Left ventricle myocardium inferior (tissue), 1 donor: ENCODE measurements around the gene CSH1. TPM values are rescaled to one million over a fixed set of nuclear protein-coding genes. Genes with fewer than 3 reads are reported as not detected.
"Not testable (repeated sequence)": the region's sequence is repeated elsewhere in the genome, so short reads cannot be mapped to it uniquely, and the experiment has no call there.

Experiments used
- DNase-seq: peaks from one replicate; pipeline ENCODE4 v3.0.0-alpha.2; 2020
- H3K27ac ChIP-seq: fragments of 200-600 bp; replicated peaks from 2 replicates; pipeline ENCODE4 v1.8.0; 2021
- H3K27me3 ChIP-seq: fragments of 200-600 bp; 2 replicates; pipeline ENCODE4 v1.8.0; 2021; ENCODE audit warnings: low read depth
- H3K36me3 ChIP-seq: fragments of 200-600 bp; 2 replicates; pipeline ENCODE4 v1.8.0; 2021
- H3K4me1 ChIP-seq: fragments of 200-600 bp; 2 replicates; pipeline ENCODE4 v1.8.0; 2021
- H3K4me3 ChIP-seq: fragments of 200-600 bp; 2 replicates; pipeline ENCODE4 v1.8.0; 2021; ENCODE audit warnings: mild to moderate bottlenecking, moderate library complexity
- H3K9me3 ChIP-seq: fragments of 200-600 bp; replicated peaks from 2 replicates; pipeline ENCODE4 v1.8.0; 2021
- intact Hi-C: fragments of 100-400 bp; cut with micrococcal nuclease; formaldehyde crosslinking; loops from one replicate; pipeline ENCODE4 v1.11.0; 2022
- total RNA-seq: library from RNA; stranded (reverse); fragmentation: NEBNext Ultra II Directional; extraction: Animal tissue kit (Norgen Biotek cat#: 25700); gene quantifications from one replicate; pipeline ENCODE4 v1.2.1, GENCODE V29; 2021
- TF ChIP-seq, protein P1 (sequence below): fragments of 200-600 bp; IDR thresholded peaks from 2 replicates; pipeline ENCODE4 v1.8.0; 2021; ENCODE audit warnings: antibody characterized with exemption, mild to moderate bottlenecking, borderline replicate concordance
- donor health status: DM: no; HTN: yes; CAD: no; lungs with severe emphysema.

The CSH1 gene
- total RNA-seq, 1 donor from 2014 or later = not detected

DNA sequence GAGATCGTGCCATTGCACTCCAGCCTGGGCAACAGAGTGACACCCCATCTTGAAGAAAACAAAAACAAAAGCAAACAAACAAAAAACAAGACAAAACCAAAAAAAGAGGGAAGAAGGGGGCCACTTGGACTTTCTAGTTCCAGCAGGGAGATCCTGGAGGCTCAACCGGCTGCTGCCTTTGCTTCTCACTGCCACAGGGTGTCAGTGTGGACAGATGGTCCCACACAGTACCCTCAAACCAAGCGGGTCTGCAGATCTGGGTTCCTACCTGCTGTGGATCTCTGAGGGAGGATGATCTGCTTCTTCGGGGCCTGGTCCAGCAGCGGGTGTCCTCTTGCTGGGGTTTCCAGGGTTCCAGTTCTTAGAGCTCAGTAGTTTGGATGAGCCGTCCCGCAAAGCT, 29.7 kb downstream of the CSH1 start:
- DNase-seq, H3K36me3 ChIP-seq, H3K4me3 ChIP-seq, H3K9me3 ChIP-seq, H3K4me1 ChIP-seq, H3K27ac ChIP-seq, intact Hi-C loops, H3K27me3 ChIP-seq: not testable (repeated sequence)

DNA sequence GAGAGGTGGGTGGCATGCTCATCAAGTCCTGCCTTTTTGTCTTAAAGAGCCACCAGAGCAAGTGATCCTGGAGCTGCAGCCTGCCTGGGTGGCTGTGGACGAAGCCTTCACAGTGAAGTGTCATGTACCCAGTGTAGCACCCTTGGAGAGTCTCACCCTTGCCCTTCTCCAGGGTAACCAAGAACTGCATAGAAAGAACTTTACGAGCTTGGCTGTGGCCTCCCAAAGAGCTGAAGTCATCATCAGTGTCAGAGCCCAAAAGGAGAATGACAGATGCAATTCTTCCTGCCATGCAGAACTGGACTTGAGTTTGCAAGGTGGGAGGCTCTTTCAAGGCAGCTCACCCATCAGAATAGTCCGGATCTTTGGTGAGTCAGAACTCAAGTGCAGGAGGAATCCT, 37.1 kb downstream of the CSH1 start:
- Histone ChIP-seq H3K9me3 (no peaks in the 10 kb centered on the region), H3K27me3 (no peaks in the 10 kb centered on the region), H3K27ac (no peak overlapping the region), H3K4me1 (no peaks in the 10 kb centered on the region), H3K4me3 (no peak overlapping the region), H3K36me3 (no peaks in the 10 kb centered on the region)
- DNase-seq = no peak
- intact Hi-C loops = no loop called here
- TF ChIP-seq, protein P1, sequence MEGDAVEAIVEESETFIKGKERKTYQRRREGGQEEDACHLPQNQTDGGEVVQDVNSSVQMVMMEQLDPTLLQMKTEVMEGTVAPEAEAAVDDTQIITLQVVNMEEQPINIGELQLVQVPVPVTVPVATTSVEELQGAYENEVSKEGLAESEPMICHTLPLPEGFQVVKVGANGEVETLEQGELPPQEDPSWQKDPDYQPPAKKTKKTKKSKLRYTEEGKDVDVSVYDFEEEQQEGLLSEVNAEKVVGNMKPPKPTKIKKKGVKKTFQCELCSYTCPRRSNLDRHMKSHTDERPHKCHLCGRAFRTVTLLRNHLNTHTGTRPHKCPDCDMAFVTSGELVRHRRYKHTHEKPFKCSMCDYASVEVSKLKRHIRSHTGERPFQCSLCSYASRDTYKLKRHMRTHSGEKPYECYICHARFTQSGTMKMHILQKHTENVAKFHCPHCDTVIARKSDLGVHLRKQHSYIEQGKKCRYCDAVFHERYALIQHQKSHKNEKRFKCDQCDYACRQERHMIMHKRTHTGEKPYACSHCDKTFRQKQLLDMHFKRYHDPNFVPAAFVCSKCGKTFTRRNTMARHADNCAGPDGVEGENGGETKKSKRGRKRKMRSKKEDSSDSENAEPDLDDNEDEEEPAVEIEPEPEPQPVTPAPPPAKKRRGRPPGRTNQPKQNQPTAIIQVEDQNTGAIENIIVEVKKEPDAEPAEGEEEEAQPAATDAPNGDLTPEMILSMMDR = no peak

DNA sequence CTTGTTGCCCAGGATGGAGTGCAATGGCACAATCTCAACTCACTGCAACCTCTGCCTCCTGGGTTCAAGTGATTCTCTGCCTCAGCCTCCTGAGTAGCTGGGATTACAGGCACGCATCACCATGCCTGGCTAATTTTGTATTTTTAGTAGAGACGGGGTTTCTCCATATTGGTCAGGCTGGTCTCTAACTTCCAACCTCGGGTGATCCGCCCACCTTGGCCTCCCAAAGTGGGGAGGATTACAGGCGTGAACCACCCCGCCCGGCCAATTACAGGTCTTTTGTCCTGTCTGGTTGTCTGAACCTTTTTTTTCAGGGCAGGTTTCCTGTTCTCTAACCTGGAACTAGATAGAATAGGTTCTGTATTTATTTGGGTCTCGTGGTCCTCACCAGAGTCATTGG, 39.9 kb downstream of the CSH1 start:
- H3K4me1 ChIP-seq, H3K27ac ChIP-seq, intact Hi-C loops: not testable (repeated sequence)

DNA sequence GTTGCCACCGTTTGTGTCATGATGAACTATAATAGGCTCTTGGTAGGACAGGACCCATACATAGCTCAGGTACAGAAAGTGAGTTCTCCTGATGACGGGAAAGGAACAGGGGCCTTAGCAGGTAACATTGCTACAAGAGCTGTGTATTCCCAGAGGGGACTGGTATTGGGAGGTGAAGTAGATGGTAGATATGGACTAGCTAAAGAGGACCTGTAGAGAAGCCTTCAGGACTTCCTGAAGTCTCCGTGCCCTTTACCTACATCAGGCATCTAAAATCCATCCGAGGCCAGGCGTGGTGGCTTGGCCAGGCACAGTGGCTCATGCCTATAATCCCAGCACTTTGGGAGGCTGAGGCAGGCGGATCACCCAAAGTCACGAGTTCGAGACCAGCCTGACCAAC, 41.2 kb downstream of the CSH1 start:
- intact Hi-C loops = no loop called here
- no peaks in the 10 kb centered on the region for H3K9me3 ChIP-seq
- no peak overlapping the region for H3K27ac ChIP-seq
- no peaks in the 10 kb centered on the region for H3K36me3 ChIP-seq
- no peak overlapping the region for H3K4me3 ChIP-seq
- no peak for DNase-seq
- TF ChIP-seq, protein P1 = no peak
- no peaks in the 10 kb centered on the region for H3K27me3 ChIP-seq
- no peaks in the 10 kb centered on the region for H3K4me1 ChIP-seq

More for the DNA sequence above, 39.9 kb downstream of the CSH1 start:
- not testable (repeated sequence) for H3K9me3 ChIP-seq, H3K36me3 ChIP-seq, DNase-seq, H3K27me3 ChIP-seq, H3K4me3 ChIP-seq

DNA sequence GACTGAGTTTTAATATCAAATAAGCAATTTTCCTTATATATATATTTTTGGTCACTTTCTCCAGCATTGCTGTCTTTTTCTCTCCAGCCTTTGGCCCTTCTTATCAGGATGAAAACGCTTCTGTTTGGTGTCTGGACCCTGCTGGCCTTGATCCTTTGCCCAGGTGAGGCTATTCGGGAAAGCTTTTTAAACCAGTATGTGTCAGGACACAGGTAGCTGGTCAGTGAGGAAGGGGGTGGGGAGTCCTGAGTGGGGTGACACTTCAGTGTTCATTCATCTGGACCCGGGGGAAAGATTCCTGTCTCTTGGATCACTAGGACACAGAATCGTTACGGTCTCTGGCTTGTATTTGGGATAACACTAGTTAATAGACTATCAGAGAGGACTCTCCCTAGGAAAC, 41.7 kb downstream of the CSH1 start:
- TF ChIP-seq, protein P1 = no peak
- Histone ChIP-seq H3K4me1 (no peaks in the 10 kb centered on the region), H3K27me3 (no peaks in the 10 kb centered on the region), H3K9me3 (no peaks in the 10 kb centered on the region), H3K36me3 (no peaks in the 10 kb centered on the region), H3K27ac (no peak overlapping the region), H3K4me3 (no peak overlapping the region)
- no peak for DNase-seq
- intact Hi-C loops = no loop called here

DNA sequence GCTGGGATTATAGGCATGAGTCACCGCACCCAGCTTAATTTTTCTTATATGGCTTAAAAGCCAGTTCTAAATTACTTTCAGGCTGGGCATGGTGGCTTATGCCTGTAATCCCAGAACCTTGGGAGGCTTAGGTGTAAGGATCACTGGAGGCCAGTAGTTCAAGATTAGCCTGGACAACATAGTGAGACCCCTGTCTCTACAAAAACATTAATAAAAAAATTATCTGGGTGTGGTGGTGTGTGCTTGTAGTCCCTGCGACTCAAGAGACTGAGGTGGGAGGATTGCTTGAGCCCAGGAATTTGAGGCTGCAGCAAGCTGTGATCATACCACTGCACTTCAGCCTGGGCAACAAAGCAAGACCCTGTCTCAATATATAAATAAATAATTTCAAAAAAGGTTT, 43.1 kb downstream of the CSH1 start:
- H3K27ac ChIP-seq = no peak overlapping the region
- H3K27me3 ChIP-seq = no peaks in the 10 kb centered on the region
- no peaks in the 10 kb centered on the region for H3K36me3 ChIP-seq
- intact Hi-C loops = no loop called here
- no peak for DNase-seq
- H3K4me1 ChIP-seq = peaks cover 10% of the 10 kb centered on the region
- TF ChIP-seq, protein P1 = no peak
- no peak overlapping the region for H3K4me3 ChIP-seq
- no peaks in the 10 kb centered on the region for H3K9me3 ChIP-seq

DNA sequence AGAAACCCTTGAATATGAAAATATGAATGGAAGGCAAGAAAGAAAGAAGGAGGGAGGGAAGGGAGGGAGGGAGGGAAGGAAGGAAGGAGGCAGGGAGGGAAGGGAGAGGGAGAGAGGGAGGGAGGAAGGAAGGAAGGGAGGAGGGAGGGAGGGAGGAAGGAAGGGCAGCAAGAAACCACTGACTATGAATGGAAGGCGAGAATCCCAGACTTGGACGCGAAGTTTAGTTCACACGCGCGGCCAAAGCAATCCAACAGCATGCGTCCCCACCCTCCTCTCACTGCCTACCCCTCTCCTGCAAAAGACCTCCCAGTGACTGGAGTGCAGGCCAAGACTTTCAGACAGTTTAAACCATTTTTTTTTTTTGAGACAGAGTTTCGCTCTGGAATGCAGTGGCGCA, 46.0 kb downstream of the CSH1 start:
- H3K27ac ChIP-seq = no peak overlapping the region
- H3K4me3 ChIP-seq = no peak overlapping the region
- H3K9me3 ChIP-seq = no peaks in the 10 kb centered on the region
- no peaks in the 10 kb centered on the region for H3K27me3 ChIP-seq
- TF ChIP-seq, protein P1 = no peak
- H3K4me1 ChIP-seq = peaks cover 11% of the 10 kb centered on the region
- DNase-seq = no peak
- no peaks in the 10 kb centered on the region for H3K36me3 ChIP-seq
- intact Hi-C loops = no loop called here
